Naive thymus-derived CD4-positive, alpha-beta T cell (primary cell): ENCODE data around the gene NNT. TPM values are rescaled to one million over a fixed set of nuclear protein-coding genes. Genes with fewer than 3 reads are reported as not detected.
"Not testable (repeated sequence)": the region's sequence is repeated elsewhere in the genome, so short reads cannot be mapped to it uniquely, and the experiment has no call there.

Source experiments
- ATAC-seq: fragments of 150-1000 bp; cut with Tn5 transposase; 2 replicates; pipeline ENCODE4 v1.10.0; 2021; ENCODE audit warnings: mild to moderate bottlenecking, moderate library complexity
- CTCF ChIA-PET: fragments of 350-600 bp; sonication (Branson Sonifier 250); formaldehyde crosslinking; loops from one replicate; lab custom pipeline; 2021; ENCODE audit warnings: antibody characterized with exemption; lab: Charles Lee
- POLR2A ChIA-PET: fragments of 350-600 bp; sonication (Branson Sonifier 250); formaldehyde crosslinking; loops from one replicate; lab custom pipeline; 2021; ENCODE audit warnings: antibody characterized with exemption, inconsistent platforms; lab: Charles Lee
- DNase-seq, 9 donors: peaks; one replicate each; pipeline versions ENCODE4 v3.0.0 to v3.0.0-alpha.2; 2020 to 2022; ENCODE audit warnings: mixed read lengths in 1 of 9
- H3K27ac ChIP-seq: one replicate; pipeline ENCODE4 v1.7.0; 2013; ENCODE audit warnings: mild to moderate bottlenecking, low read depth, low read length, moderate library complexity
- H3K27me3 ChIP-seq, 2 donors: one replicate each; pipeline ENCODE4 v1.7.0; 2013; ENCODE audit warnings: low read length in 2 of 2, mild to moderate bottlenecking in 2 of 2, moderate library complexity in 2 of 2; ENCODE audit not compliant: control insufficient read depth in 2 of 2, insufficient read depth in 2 of 2
- H3K36me3 ChIP-seq, 3 experiments: 1 replicate in 2 of 3; 2 replicates in 1 of 3; pipeline ENCODE4 v1.7.0; 2013; ENCODE audit warnings: low read length in 3 of 3, mild to moderate bottlenecking in 3 of 3, moderate library complexity in 1 of 3; ENCODE audit not compliant: insufficient read depth in 3 of 3, control insufficient read depth in 2 of 3
- H3K4me1 ChIP-seq, 2 donors: one replicate each; pipeline ENCODE4 v1.7.0; 2013; ENCODE audit warnings: low read length in 2 of 2, mild to moderate bottlenecking in 2 of 2, moderate library complexity in 1 of 2; ENCODE audit not compliant: control insufficient read depth in 2 of 2, insufficient read depth in 2 of 2
- H3K4me3 ChIP-seq: 2 replicates; pipeline ENCODE4 v1.7.0; 2013; ENCODE audit warnings: mild to moderate bottlenecking, low read length
- H3K9me3 ChIP-seq, 3 experiments: 1 replicate in 2 of 3; 2 replicates in 1 of 3; pipeline ENCODE4 v1.7.0; 2013; ENCODE audit warnings: low read length in 3 of 3; ENCODE audit not compliant: control insufficient read depth in 2 of 3
- H3K27ac Mint-ChIP-seq, 9 donors: one replicate each; pipeline ENCODE4 v1.8.0; 2020 to 2022; ENCODE audit warnings: mixed read lengths in 9 of 9, mild to moderate bottlenecking in 8 of 9, moderate library complexity in 5 of 9, inconsistent platforms in 2 of 9
- H3K27me3 Mint-ChIP-seq, 5 donors: one replicate each; pipeline ENCODE4 v1.8.0; 2021 to 2022; ENCODE audit warnings: mixed read lengths in 5 of 5, mild to moderate bottlenecking in 1 of 5
- H3K36me3 Mint-ChIP-seq, 5 donors: one replicate each; pipeline ENCODE4 v1.8.0; 2020 to 2022; ENCODE audit warnings: mixed read lengths in 5 of 5, mild to moderate bottlenecking in 3 of 5, inconsistent platforms in 1 of 5
- H3K4me1 Mint-ChIP-seq, 7 donors: one replicate each; pipeline ENCODE4 v1.8.0; 2020 to 2022; ENCODE audit warnings: mixed read lengths in 7 of 7, mild to moderate bottlenecking in 3 of 7, inconsistent platforms in 1 of 7
- H3K4me3 Mint-ChIP-seq, 10 donors: one replicate each; pipeline ENCODE4 v1.8.0; 2020 to 2022; ENCODE audit warnings: mild to moderate bottlenecking in 10 of 10, mixed read lengths in 10 of 10, moderate library complexity in 6 of 10, inconsistent platforms in 2 of 10
- H3K9me3 Mint-ChIP-seq, 11 donors: one replicate each; pipeline ENCODE4 v1.8.0; 2020 to 2022; ENCODE audit warnings: mixed read lengths in 11 of 11, mild to moderate bottlenecking in 4 of 11, inconsistent platforms in 1 of 11, moderate library complexity in 1 of 11
- intact Hi-C, 2 donors: fragments of 100-400 bp; cut with micrococcal nuclease; formaldehyde crosslinking; loops; one replicate each; pipeline ENCODE4 v1.15.1; 2023
- polyA plus RNA-seq, 2 donors: library from polyadenylated mRNA; unstranded; fragments of 300-500 nt; fragmentation: Illumina TruSeq; gene quantifications; one replicate each; pipeline ENCODE4 v1.2.3, GENCODE V29; 2021
- total RNA-seq, 6 experiments: library from RNA in 5 of 6; stranded (reverse) in 5 of 6; gene quantifications; 1 replicate in 5 of 6; 2 replicates in 1 of 6; pipeline ENCODE4 v1.2.3 and lab custom pipeline; 2021 to 2026

The NNT gene
- total and polyA plus RNA-seq, 7 experiments from 2014 or later: 42.5 to 73.5 (median 48.8) TPM

DNA sequence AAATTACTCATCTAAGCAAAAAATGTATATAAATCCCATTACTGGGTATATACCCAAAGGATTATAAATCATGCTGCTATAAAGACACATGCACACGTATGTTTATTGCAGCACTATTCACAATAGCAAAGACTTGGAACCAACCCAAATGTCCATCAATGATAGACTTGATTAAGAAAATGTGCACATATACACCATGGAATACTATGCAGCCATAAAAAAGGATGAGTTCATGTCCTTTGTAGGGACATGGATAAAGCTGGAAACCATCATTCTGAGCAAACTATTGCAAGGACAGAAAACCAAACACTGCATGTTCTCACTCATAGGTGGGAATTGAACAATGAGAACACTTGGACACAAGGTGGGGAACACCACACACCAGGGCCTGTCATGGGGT is 103.6 kb downstream of the NNT start:
- intact Hi-C loops, H3K27ac Mint-ChIP-seq, H3K4me3 ChIP-seq, ATAC-seq, H3K9me3 ChIP-seq, H3K4me1 ChIP-seq, CTCF ChIA-PET, POLR2A ChIA-PET, H3K9me3 Mint-ChIP-seq, H3K27ac ChIP-seq, H3K4me1 Mint-ChIP-seq, H3K27me3 ChIP-seq, H3K27me3 Mint-ChIP-seq, H3K4me3 Mint-ChIP-seq, DNase-seq: not testable (repeated sequence)
- H3K36me3 ChIP-seq: peaks cover 5 to 23% (median 5%) of the 10 kb centered on the region in 3 experiments
- peaks cover 12 to 43% (median 40%) of the 10 kb centered on the region in 5 donors for H3K36me3 Mint-ChIP-seq

DNA sequence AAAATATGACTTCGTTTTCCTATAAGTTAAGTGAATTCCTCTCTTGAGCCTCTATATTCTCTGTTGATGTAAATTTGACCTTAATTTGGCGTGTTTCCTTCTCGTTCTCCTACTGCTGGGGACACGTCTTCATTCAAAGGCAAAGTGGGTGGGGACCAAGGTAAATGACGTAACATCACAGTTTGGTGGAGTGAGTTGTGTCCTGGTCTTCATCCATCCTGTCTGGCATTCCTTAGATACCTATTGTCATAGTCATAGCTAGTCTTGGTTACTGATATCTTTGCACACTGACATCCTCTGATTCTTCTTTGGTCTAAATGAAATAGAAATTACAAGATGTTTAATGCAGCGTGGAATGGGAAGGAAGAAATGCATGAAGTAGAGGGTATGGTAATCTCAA is 108.5 kb downstream of the NNT start:
- intact Hi-C loops: no loop called here
- no peak overlapping the region for H3K27ac Mint-ChIP-seq

DNA sequence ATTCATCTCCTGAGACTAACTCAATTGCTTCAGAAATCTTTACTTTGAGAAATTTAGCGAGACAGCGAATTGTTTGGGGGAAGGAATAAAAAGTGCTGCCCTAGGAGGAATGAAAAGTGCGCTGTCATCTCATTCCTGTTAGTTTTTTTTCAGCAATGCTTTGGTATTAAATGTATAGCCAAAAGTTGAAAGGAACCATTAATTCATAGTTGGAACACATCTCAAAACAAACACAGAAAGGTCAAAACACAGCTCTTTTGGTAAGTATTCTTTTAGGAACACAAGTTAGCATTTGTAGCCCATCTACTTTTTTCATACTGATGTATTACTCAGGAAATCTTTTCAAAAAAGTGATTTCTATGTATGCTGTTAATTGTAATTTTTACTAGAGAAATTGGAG is 109.1 kb downstream of the NNT start:
- Mint-ChIP-seq H3K36me3 (peaks cover 0 to 4% (median 0%) of the 10 kb centered on the region in 5 donors), H3K27me3 (no peaks in the 10 kb centered on the region), H3K4me3 (no peak overlapping the region), H3K9me3 (peaks cover 0 to 3% (median 0%) of the 10 kb centered on the region in 11 donors), H3K4me1 (peaks cover 0 to 1% (median 0%) of the 10 kb centered on the region in 7 donors), H3K27ac (no peak overlapping the region)
- Histone ChIP-seq H3K27me3 (no peaks in the 10 kb centered on the region), H3K4me3 (no peak overlapping the region), H3K36me3 (no peaks in the 10 kb centered on the region), H3K4me1 (no peaks in the 10 kb centered on the region), H3K27ac (no peak overlapping the region), H3K9me3 (no peaks in the 10 kb centered on the region)
- no peak for DNase-seq
- POLR2A ChIA-PET: no interaction called here
- CTCF ChIA-PET: no interaction called here
- intact Hi-C loops: no loop called here
- no peak for ATAC-seq

More for the DNA sequence above, 108.5 kb downstream of the NNT start:
- Histone ChIP-seq H3K27me3 (no peaks in the 10 kb centered on the region), H3K36me3 (no peaks in the 10 kb centered on the region), H3K4me1 (no peaks in the 10 kb centered on the region), H3K4me3 (no peak overlapping the region), H3K9me3 (no peaks in the 10 kb centered on the region), H3K27ac (no peak overlapping the region)
- Mint-ChIP-seq H3K9me3 (peaks cover 0 to 3% (median 0%) of the 10 kb centered on the region in 11 donors), H3K4me3 (no peak overlapping the region), H3K36me3 (peaks cover 0 to 4% (median 1%) of the 10 kb centered on the region in 5 donors), H3K27me3 (no peaks in the 10 kb centered on the region), H3K4me1 (peaks cover 0 to 1% (median 0%) of the 10 kb centered on the region in 7 donors)
- ChIA-PET CTCF (interaction anchor here (0.6 kb wide), 1 partner anchor 567 kb away, joined by 3 read pairs; no protein-coding TSS in a partner anchor), POLR2A (no interaction called here)
- ATAC-seq (no peak), DNase-seq (no peak)

DNA sequence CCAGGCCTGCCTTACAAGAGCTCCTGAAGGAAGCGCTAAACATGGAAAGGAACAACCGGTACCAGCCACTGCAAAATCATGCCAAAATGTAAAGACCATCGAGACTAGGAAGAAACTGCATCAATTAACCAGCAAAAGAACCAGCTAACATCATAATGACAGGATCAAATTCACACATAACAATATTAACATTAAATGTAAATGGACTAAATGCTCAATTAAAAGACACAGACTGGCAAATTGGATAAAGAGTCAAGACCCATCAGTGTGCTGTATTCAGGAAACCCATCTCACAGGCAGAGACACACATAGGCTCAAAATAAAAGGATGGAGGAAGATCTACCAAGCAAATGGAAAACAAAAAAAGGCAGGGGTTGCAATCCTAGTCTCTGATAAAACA is 116.8 kb downstream of the NNT start:
- ATAC-seq, H3K4me1 Mint-ChIP-seq, H3K27me3 Mint-ChIP-seq, CTCF ChIA-PET, POLR2A ChIA-PET, H3K4me3 ChIP-seq, H3K36me3 ChIP-seq, H3K27ac Mint-ChIP-seq, H3K27ac ChIP-seq, H3K9me3 ChIP-seq, DNase-seq, intact Hi-C loops, H3K27me3 ChIP-seq, H3K36me3 Mint-ChIP-seq, H3K4me3 Mint-ChIP-seq, H3K4me1 ChIP-seq: not testable (repeated sequence)
- H3K9me3 Mint-ChIP-seq: peaks cover 0 to 20% (median 6%) of the 10 kb centered on the region in 11 donors

DNA sequence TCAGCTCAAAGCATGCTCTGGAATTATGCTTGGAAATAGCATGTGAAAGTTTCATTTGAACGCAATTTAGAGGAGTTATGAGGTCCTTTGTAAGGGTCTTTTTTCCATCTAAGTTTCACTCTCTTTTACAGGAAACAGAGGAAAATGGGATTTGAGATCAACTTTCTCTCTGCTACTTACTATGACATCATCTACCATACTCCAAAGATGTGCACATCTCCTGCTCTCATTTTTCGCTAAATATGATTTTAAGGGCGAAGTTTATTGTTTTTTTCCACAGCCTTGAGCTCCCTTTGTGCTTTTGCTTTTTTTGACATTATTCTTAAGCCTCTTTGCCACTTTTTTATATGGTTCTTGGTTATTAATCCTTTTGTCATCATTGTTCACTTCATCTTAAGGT is 125.6 kb downstream of the NNT start:
- POLR2A ChIA-PET: interaction anchor here (0.6 to 0.8 kb wide), 2 partner anchors 131 to 790 kb away, joined by 3 to 6 read pairs; no protein-coding TSS in a partner anchor
- Histone ChIP-seq H3K4me3 (no peak overlapping the region), H3K36me3 (no peaks in the 10 kb centered on the region), H3K27me3 (no peaks in the 10 kb centered on the region), H3K9me3 (no peaks in the 10 kb centered on the region), H3K27ac (no peak overlapping the region), H3K4me1 (no peaks in the 10 kb centered on the region)
- Mint-ChIP-seq H3K4me1 (peaks cover 0 to 2% (median 0%) of the 10 kb centered on the region in 7 donors), H3K9me3 (peaks cover 0 to 8% (median 0%) of the 10 kb centered on the region in 11 donors), H3K27me3 (peaks cover 5 to 16% (median 11%) of the 10 kb centered on the region in 5 donors), H3K4me3 (no peak overlapping the region), H3K27ac (no peak overlapping the region), H3K36me3 (no peaks in the 10 kb centered on the region)
- ATAC-seq (no peak), DNase-seq (no peak)
- intact Hi-C loops: no loop called here
- CTCF ChIA-PET: no interaction called here

DNA sequence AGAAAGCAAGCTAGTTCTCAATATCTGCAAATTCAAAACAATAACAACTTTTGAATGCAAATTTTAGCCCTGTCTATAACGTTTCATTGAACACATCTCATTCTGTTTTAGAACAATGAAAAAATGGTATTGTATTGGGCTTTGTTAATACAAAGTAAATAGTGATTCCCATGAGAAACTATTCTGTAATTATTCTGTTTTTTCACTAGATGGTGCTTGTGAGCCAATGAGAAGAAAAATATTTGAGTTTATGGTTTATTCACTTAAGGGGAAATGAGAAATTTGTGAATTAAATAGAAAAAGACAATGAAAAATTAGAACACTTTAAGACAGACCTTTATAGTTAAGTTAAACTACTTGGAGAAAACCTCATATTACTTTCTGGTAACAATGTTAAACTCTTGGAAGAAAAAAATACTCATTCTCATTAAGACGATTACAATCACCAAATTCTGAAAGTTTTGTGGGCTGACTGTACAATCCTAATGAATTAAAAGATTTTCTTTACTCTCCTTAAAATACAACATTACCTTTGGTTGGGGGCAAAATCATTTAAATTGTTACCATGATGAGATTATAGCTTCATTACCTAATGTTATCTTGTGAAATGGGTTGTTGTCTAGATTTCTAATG is 127.0 kb downstream of the NNT start:
- Mint-ChIP-seq H3K4me3 (no peak overlapping the region), H3K4me1 (peaks cover 0 to 2% (median 0%) of the 10 kb centered on the region in 7 donors), H3K36me3 (no peaks in the 10 kb centered on the region), H3K27me3 (peaks cover 5 to 16% (median 11%) of the 10 kb centered on the region in 5 donors), H3K27ac (no peak overlapping the region), H3K9me3 (no peaks in the 10 kb centered on the region)
- H3K27ac ChIP-seq: no peak overlapping the region
- CTCF ChIA-PET: no interaction called here
- DNase-seq (no peak), ATAC-seq (no peak)
- intact Hi-C loops: loop anchor here in 1 of 2 donors (1.0 kb wide), 1 partner anchor 1044 kb away; no protein-coding TSS in a partner anchor
- H3K27me3 ChIP-seq: no peaks in the 10 kb centered on the region
- POLR2A ChIA-PET: no interaction called here
- no peaks in the 10 kb centered on the region for H3K36me3 ChIP-seq
- H3K4me3 ChIP-seq: no peak overlapping the region
- H3K4me1 ChIP-seq: no peaks in the 10 kb centered on the region
- no peaks in the 10 kb centered on the region for H3K9me3 ChIP-seq
